AG04450 (cell line): ENCODE measurements around the gene SCUBE1. TPM values are rescaled to one million over a fixed set of nuclear protein-coding genes. Genes with fewer than 3 reads are reported as not detected.

Source experiments
- CTCF ChIA-PET: fragments of 300-600, 350-600 bp; formaldehyde crosslinking; extraction: SDS; loops from one replicate; lab custom pipeline; 2022; ENCODE audit warnings: antibody characterized with exemption, inconsistent platforms; lab: Charles Lee
- POLR2A ChIA-PET: fragments of 350-600 bp; formaldehyde crosslinking; extraction: SDS; loops from one replicate; lab custom pipeline; 2021; ENCODE audit warnings: antibody characterized with exemption, inconsistent platforms; lab: Yijun Ruan, JAX
- DNase-seq: peaks from one replicate; pipeline ENCODE4 v3.0.0-alpha.2; 2011; ENCODE audit warnings: low read depth, low spot score
- H3K27ac ChIP-seq: one replicate; pipeline ENCODE4 v1.5.1; 2012; ENCODE audit warnings: low read depth, low read length, control low read depth
- H3K27me3 ChIP-seq: one replicate; pipeline ENCODE4 v1.6.0; 2012; ENCODE audit warnings: low read length; ENCODE audit not compliant: control insufficient read depth, insufficient read depth
- H3K4me3 ChIP-seq: 2 replicates; pipeline ENCODE4 v1.5.1; 2011; ENCODE audit warnings: mild to moderate bottlenecking, low read depth, low read length, control low read depth
- H3K9me3 ChIP-seq: 2 replicates; pipeline ENCODE4 v1.5.1; 2012; ENCODE audit warnings: low read length; ENCODE audit not compliant: control insufficient read depth, insufficient read depth
- CTCF ChIP-seq: IDR thresholded peaks from 2 replicates; pipeline ENCODE4 v1.5.1; 2011; ENCODE audit warnings: low read depth, low read length, control low read depth, inconsistent platforms
- polyA plus RNA-seq: library from polyadenylated mRNA; depleted of rRNA; stranded (reverse); fragments of >200 nt; gene quantifications from 2 replicates; pipeline ENCODE4 v1.2.3, GENCODE V29; 2011

SCUBE1 gene
- polyA plus RNA-seq, 1 experiment: not detected

GRCh38 chr22:43327157-43327438 is 16.1 kb downstream of the SCUBE1 start:
- Histone ChIP-seq H3K27me3 (peaks cover 2% of the 10 kb centered on the region), H3K4me3 (no peak overlapping the region), H3K27ac (no peak overlapping the region), H3K9me3 (no peaks in the 10 kb centered on the region)
- CTCF ChIA-PET: interaction anchor here (1.1 kb wide), 1 partner anchor 19 kb away, joined by 3 read pairs; no protein-coding TSS in a partner anchor
- POLR2A ChIA-PET: no interaction called here
- TF ChIP-seq CTCF: no peak
- DNase-seq: no peak

- Histone ChIP-seq H3K9me3 (no peaks in the 10 kb centered on the region), H3K27me3 (peaks cover 2% of the 10 kb centered on the region), H3K27ac (no peak overlapping the region), H3K4me3 (no peak overlapping the region)
- no peak for DNase-seq
- CTCF ChIA-PET: interaction anchor here (0.6 to 1.1 kb wide), 2 partner anchors 20 to 227 kb away, joined by 3 read pairs; no protein-coding TSS in a partner anchor
- POLR2A ChIA-PET: no interaction called here
- TF ChIP-seq CTCF: no peak
Observed at GRCh38 chr22:43326331-43327156, 16.6 kb downstream of the SCUBE1 start.

- Histone ChIP-seq H3K27ac (no peak overlapping the region), H3K27me3 (peaks cover 5% of the 10 kb centered on the region), H3K4me3 (no peak overlapping the region), H3K9me3 (no peaks in the 10 kb centered on the region)
- DNase-seq: no peak
- CTCF ChIA-PET: no interaction called here
- no peak for TF ChIP-seq CTCF
- POLR2A ChIA-PET: no interaction called here
Observed at GRCh38 chr22:43325176-43325575, 18.0 kb downstream of the SCUBE1 start.

GRCh38 chr22:43320943-43321900 is 21.9 kb downstream of the SCUBE1 start:
- POLR2A ChIA-PET: no interaction called here
- TF ChIP-seq CTCF: no peak
- H3K9me3 ChIP-seq: no peaks in the 10 kb centered on the region
- H3K27ac ChIP-seq: no peak overlapping the region
- no peak for DNase-seq
- H3K4me3 ChIP-seq: no peak overlapping the region
- peaks cover 13% of the 10 kb centered on the region for H3K27me3 ChIP-seq
- CTCF ChIA-PET: no interaction called here
